Spleen (tissue), 7 donors: ENCODE results near the gene DNER.

Experiments
- CTCF ChIP-seq, 11 experiments: fragments of 200-600 bp in 7 of 11; fragments of 450-650 bp in 4 of 11; sonication (generic) in 4 of 11; IDR thresholded peaks in 8 of 11; conservative IDR thresholded peaks in 3 of 11; 1 replicate in 7 of 11; 2 replicates in 4 of 11; pipeline versions ENCODE4 v1.4.0 to v1.8.0; 2016 to 2021; ENCODE audit warnings: antibody characterized with exemption in 11 of 11, inconsistent platforms in 4 of 11, mild to moderate bottlenecking in 1 of 11
- POLR2A ChIP-seq, 3 donors: fragments of 450-650 bp; IDR thresholded peaks; one replicate each; pipeline ENCODE4 v1.5.1; 2017; ENCODE audit warnings: antibody characterized with exemption in 3 of 3, mild to moderate bottlenecking in 1 of 3
- donor health status: DM: no; HTN: no; CAD: no; lungs with moderate emphysema.
- donor health status: DM: no; HTN: no; CAD: no.
- donor health status: DM: no; HTN: no; CAD: no.

GRCh38 chr2:229445501-229446211, 268.7 kb downstream of the DNER start:
- TF ChIP-seq CTCF (IDR thresholded peaks at IDR 0.05 in 8 of 11, conservative IDR thresholded peaks at IDR 0.05 in 3 of 11) = no peak
- TF ChIP-seq POLR2A (IDR thresholded peaks at IDR 0.05) = no peak
